NCI-H510A treated with DMSO at 0.1 percent for 48 hours (cell line): Measurements from ENCODE around the gene TBC1D16.
"Not testable (repeated sequence)": the region's sequence is repeated elsewhere in the genome, so short reads cannot be mapped to it uniquely, and the experiment has no call there.

ENCODE experiments used
- DNase-seq: peaks from one replicate; lab custom pipeline; 2025; lab: John Stamatoyannopoulos, UW

The TBC1D16 gene

GRCh38 chr17:80051681-80052080, 16.0 kb upstream of the TBC1D16 start:
- no peak for DNase-seq

- DNase-seq = no peak
Measured at GRCh38 chr17:80050706-80051105, 15.0 kb upstream of the TBC1D16 start.

GRCh38 chr17:80049986-80050385, 14.3 kb upstream of the TBC1D16 start:
- DNase-seq = no peak

GRCh38 chr17:80047176-80047575, 11.5 kb upstream of the TBC1D16 start:
- peak; percentile 72 for DNase-seq

GRCh38 chr17:80046709-80047108, 11.0 kb upstream of the TBC1D16 start:
- not testable (repeated sequence) for DNase-seq

- DNase-seq = peak; percentile 86
Measured at GRCh38 chr17:80045703-80046102, 10.0 kb upstream of the TBC1D16 start.

GRCh38 chr17:80043963-80044362, 8.3 kb upstream of the TBC1D16 start:
- DNase-seq = no peak

- peak; percentile 45 for DNase-seq
Measured at GRCh38 chr17:80036715-80037477, 1.2 kb upstream of the TBC1D16 start.

GRCh38 chr17:80035937-80036714, 454 bp upstream of the TBC1D16 start, which contains the start of gene CCDC40:
TSS of gene CCDC40 (plus strand) at chr17:80036642. CDS start at chr17:80036663, 21 bp downstream.
- peak; percentile 63 for DNase-seq

- no peak for DNase-seq
Measured at GRCh38 chr17:80034791-80035686, 633 bp downstream of the TBC1D16 start.

- no peak for DNase-seq
Measured at GRCh38 chr17:80033840-80034239, 1.8 kb downstream of the TBC1D16 start.

GRCh38 chr17:80032614-80033171, 3.0 kb downstream of the TBC1D16 start:
- no peak for DNase-seq

GRCh38 chr17:80031691-80032430, 3.8 kb downstream of the TBC1D16 start:
- no peak for DNase-seq

- DNase-seq = peak; percentile 86
Measured at GRCh38 chr17:80030730-80031410, 4.8 kb downstream of the TBC1D16 start.

- no peak for DNase-seq
Measured at GRCh38 chr17:80029258-80029974, 6.3 kb downstream of the TBC1D16 start.

GRCh38 chr17:80028030-80028429, 7.6 kb downstream of the TBC1D16 start:
- DNase-seq = no peak

GRCh38 chr17:80027043-80027435, 8.6 kb downstream of the TBC1D16 start:
- DNase-seq = no peak

GRCh38 chr17:80026359-80027042, 9.2 kb downstream of the TBC1D16 start:
- DNase-seq = peak; percentile 86

GRCh38 chr17:80025796-80026195, 9.9 kb downstream of the TBC1D16 start:
- no peak for DNase-seq
